Brain microvascular endothelial cell (primary cell): ENCODE measurements around the gene RGMB.

Experiments
- DNase-seq: peaks from one replicate; pipeline ENCODE4 v3.0.0-alpha.2; 2020
- H3K27ac ChIP-seq: fragments of 250-450 bp; sonication (Bioruptor Pico); 2 replicates; pipeline ENCODE4 v1.5.1; 2020; ENCODE audit warnings: mild to moderate bottlenecking, moderate library complexity
- H3K27me3 ChIP-seq: fragments of 250-450 bp; sonication (Bioruptor Pico); replicated peaks from 2 replicates; pipeline ENCODE4 v1.5.1; 2020; ENCODE audit warnings: mild to moderate bottlenecking
- H3K36me3 ChIP-seq: fragments of 250-450 bp; sonication (Bioruptor Pico); replicated peaks from 2 replicates; pipeline ENCODE4 v1.5.1; 2020; ENCODE audit warnings: mild to moderate bottlenecking
- H3K4me3 ChIP-seq: 2 replicates; pipeline ENCODE4 v1.5.1; 2011; ENCODE audit warnings: low read depth, mild to moderate bottlenecking, control low read depth, low read length, moderate library complexity
- CTCF ChIP-seq: IDR thresholded peaks from 2 replicates; pipeline ENCODE4 v1.5.1; 2011; ENCODE audit warnings: low read depth, mild to moderate bottlenecking, moderate library complexity, low read length, control low read depth, inconsistent platforms; ENCODE audit errors: missing control alignments
- in situ Hi-C: cut with HindIII; loops from 2 replicates; pipeline ENCODE4 v1.10.0; 2017; ENCODE audit warnings: low sequenced_read_pairs, low pct_ligation_motif_present

RGMB gene

DNA sequence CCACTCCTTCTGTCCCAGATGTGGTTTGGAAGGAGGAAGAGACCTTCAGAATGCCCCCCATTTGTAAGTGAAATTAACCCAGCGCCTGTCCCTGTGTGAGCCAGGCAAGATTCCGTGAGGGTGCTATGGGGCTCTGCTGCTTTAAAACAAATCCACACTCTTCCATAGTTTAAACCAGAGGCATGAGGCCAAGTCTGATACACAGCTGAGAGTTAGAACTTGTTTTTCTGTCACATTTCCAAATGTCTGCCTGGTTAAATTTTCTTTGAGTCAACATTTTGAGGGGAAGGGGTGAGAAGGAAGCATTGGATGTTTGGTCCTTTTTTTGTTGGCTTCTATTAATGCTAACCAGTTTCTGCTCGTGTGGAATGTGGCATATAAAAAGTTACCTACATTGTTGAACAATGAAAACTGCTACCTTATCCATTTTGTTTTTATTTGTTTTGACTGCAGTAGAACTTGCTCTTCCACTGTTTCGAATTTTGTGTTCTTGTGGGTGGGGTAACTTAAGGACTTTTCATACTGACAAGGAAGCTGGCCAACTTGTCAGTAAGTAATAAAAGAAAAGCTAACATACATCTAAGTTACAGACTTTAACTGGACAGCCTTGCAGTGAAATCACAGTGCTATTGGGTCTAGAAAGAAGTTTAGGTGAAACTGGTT, 12.9 kb downstream of the RGMB start:
- Histone ChIP-seq H3K4me3 (no peak overlapping the region), H3K27ac (no peak overlapping the region), H3K36me3 (peaks cover 61% of the 10 kb centered on the region), H3K27me3 (no peaks in the 10 kb centered on the region)
- DNase-seq, result no peak
- in situ Hi-C loops, result no loop called here
- no peak for TF ChIP-seq CTCF

GRCh38 chr5:98787131-98787719, 13.8 kb downstream of the RGMB start:
- in situ Hi-C loops, result no loop called here
- no peak for DNase-seq
- no peak overlapping the region for H3K4me3 ChIP-seq
- H3K36me3 ChIP-seq, result peaks cover 57% of the 10 kb centered on the region
- TF ChIP-seq CTCF, result no peak
- H3K27me3 ChIP-seq, result no peaks in the 10 kb centered on the region
- no peak overlapping the region for H3K27ac ChIP-seq

GRCh38 chr5:98789029-98789428, 15.6 kb downstream of the RGMB start:
- in situ Hi-C loops, result no loop called here
- Histone ChIP-seq H3K27ac (no peak overlapping the region), H3K27me3 (no peaks in the 10 kb centered on the region), H3K36me3 (peaks cover 51% of the 10 kb centered on the region), H3K4me3 (no peak overlapping the region)
- no peak for TF ChIP-seq CTCF
- DNase-seq, result no peak

DNA sequence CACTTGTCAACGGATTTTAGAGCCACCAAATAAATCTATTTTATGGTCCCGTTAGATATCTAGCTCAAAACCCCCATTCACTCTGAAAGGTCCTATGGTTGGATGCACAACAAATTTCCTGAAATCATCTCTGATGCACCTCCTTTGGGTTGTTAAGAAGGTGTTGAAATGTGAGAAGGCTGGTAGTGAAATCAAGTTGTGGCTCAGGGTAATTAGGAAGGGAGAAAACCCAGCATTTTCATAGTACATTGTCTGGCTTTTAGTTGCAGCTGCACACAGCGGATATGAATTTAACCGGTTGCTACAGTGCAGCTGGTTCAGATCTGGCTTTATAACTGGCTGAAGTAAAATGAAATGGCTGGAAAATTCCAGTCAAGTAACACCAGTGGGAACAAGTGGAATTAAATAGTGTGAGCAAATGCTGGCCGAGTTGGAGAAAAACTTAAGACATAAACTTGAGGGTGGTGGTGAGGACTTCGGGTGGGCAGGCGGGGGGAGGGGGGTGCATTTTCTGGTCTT, 17.6 kb downstream of the RGMB start:
- TF ChIP-seq CTCF, result no peak
- Histone ChIP-seq H3K36me3 (peaks cover 43% of the 10 kb centered on the region), H3K27me3 (no peaks in the 10 kb centered on the region), H3K27ac (no peak overlapping the region), H3K4me3 (no peak overlapping the region)
- in situ Hi-C loops, result no loop called here
- DNase-seq, result no peak

DNA sequence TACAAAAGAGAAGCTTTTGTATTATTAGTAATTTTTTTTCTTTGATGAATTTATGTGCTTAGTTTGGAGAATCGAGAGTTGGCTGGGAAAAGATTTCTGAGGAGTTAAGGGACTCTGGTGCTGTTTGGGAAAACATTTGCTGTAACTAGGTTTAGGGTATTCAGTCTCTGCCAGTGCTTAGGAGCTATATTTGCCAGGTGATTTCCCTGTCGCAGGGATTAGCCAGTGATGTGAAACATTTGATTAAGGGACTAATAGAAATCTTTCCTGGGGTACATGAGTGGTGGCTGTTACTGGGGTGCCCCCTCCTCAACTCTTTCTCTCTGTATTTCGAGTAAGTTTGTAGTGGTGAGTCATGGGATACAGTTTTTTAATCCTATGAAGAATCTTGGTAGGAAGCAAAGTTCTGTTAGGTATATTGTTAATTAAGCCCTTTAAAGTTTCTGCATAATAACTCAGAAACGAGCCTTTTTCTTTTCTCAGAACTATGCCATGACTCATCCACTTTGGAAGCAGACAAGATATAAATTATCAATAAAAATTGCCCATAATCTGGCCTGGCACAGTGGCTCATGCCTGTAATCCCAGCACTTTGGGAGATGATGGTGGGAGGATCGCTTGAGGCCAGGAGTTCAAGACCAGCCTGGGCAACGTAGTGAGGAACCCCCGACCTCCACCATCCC, 18.6 kb downstream of the RGMB start:
- no peak for TF ChIP-seq CTCF
- no peaks in the 10 kb centered on the region for H3K27me3 ChIP-seq
- H3K27ac ChIP-seq, result no peak overlapping the region
- DNase-seq, result no peak
- no peak overlapping the region for H3K4me3 ChIP-seq
- peaks cover 36% of the 10 kb centered on the region for H3K36me3 ChIP-seq
- in situ Hi-C loops, result no loop called here
